Measurements from ENCODE around the gene GAS2L1.

The GAS2L1 gene

GRCh38 chr22:29267462-29267857 lies 39.0 kb upstream of the GAS2L1 start:
- Mint-ChIP-seq H3K4me1 (peaks cover 51% of the 10 kb centered on the region), H3K27me3 (ENCODE audit: low read depth) (no peaks in the 10 kb centered on the region), H3K4me3 (peak overlapping the region; percentile 93 to 97 (median 94)), H3K9me3 (no peaks in the 10 kb centered on the region), H3K27ac (peak overlapping the region; percentile 99 to 100 (median 100)), H3K36me3 (ENCODE audit: low read depth) (peaks cover 40% of the 10 kb centered on the region)
- TF ChIP-seq, protein P1, sequence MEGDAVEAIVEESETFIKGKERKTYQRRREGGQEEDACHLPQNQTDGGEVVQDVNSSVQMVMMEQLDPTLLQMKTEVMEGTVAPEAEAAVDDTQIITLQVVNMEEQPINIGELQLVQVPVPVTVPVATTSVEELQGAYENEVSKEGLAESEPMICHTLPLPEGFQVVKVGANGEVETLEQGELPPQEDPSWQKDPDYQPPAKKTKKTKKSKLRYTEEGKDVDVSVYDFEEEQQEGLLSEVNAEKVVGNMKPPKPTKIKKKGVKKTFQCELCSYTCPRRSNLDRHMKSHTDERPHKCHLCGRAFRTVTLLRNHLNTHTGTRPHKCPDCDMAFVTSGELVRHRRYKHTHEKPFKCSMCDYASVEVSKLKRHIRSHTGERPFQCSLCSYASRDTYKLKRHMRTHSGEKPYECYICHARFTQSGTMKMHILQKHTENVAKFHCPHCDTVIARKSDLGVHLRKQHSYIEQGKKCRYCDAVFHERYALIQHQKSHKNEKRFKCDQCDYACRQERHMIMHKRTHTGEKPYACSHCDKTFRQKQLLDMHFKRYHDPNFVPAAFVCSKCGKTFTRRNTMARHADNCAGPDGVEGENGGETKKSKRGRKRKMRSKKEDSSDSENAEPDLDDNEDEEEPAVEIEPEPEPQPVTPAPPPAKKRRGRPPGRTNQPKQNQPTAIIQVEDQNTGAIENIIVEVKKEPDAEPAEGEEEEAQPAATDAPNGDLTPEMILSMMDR (IDR thresholded peaks at IDR 0.05; ENCODE audit: unreplicated experiment in 3 of 3) = no peak

- H3K9me3 Mint-ChIP-seq = no peaks in the 10 kb centered on the region
- H3K27ac Mint-ChIP-seq = peak within 1 kb of the TSS; percentile 99 to 100 (median 100)
- TF ChIP-seq, protein P1 (IDR thresholded peaks at IDR 0.05; ENCODE audit: unreplicated experiment in 3 of 3) = no peak
- H3K4me3 Mint-ChIP-seq = peak within 1 kb of the TSS; percentile 93 to 97 (median 94)
- H3K27me3 Mint-ChIP-seq (ENCODE audit: low read depth) = no peaks in the 10 kb centered on the region
- peaks cover 55% of the 10 kb centered on the region for H3K4me1 Mint-ChIP-seq
- H3K36me3 Mint-ChIP-seq (ENCODE audit: low read depth) = peaks cover 45% of the 10 kb centered on the region
Measured at GRCh38 chr22:29267858-29268510, 38.5 kb upstream of the GAS2L1 start, which contains the start of the genes EWSR1 and RHBDD3. TSS of gene EWSR1 (plus strand) at chr22:29268268. CDS start at chr22:29268337, 69 bp downstream. TSS of gene RHBDD3 (minus strand) at chr22:29267981. CDS start at chr22:29265626, 2,355 bp downstream.

DNA sequence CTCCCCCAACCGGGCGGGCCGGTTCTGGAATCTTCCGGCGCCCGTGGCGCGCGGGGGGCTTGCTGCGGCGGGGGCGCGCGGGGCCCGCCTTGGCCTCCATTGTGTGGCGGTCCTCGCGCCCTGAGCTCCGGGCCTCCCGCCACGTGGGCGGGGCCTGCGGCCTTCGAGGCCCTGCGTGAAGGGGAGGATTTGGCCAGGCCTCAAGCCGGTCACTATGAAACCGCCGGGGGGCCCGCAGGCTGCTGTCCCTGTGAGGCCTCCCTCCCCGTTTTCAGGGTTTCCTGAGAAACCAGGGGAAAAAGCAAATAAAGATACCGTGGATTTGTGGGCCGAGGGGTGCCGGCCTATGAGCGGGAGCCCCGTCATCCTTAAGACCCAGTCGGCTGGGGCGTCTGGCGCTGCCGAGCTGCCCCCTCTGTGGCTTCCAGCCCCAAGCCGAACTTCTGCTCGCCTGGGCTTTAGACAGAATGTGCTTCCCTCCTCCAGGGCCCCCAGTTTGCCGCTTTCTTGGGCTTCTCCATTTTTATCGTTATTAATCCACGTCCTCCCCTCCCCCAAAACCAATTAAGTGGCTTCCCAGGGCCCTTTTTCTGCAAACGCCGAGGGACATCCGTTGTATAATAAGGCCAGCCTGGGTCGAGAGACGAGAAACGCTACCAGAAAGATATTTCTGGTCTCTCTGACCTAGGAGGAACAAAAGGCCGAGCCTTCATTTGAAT lies 37.8 kb upstream of the GAS2L1 start:
- peaks cover 52% of the 10 kb centered on the region for H3K36me3 Mint-ChIP-seq (ENCODE audit: low read depth)
- peak overlapping the region; percentile 93 to 97 (median 94) for H3K4me3 Mint-ChIP-seq
- H3K27me3 Mint-ChIP-seq (ENCODE audit: low read depth) = no peaks in the 10 kb centered on the region
- H3K27ac Mint-ChIP-seq = peak overlapping the region; percentile 99 to 100 (median 100)
- TF ChIP-seq, protein P1 (IDR thresholded peaks at IDR 0.05; ENCODE audit: unreplicated experiment in 3 of 3) = no peak
- H3K4me1 Mint-ChIP-seq = peaks cover 61% of the 10 kb centered on the region
- H3K9me3 Mint-ChIP-seq = no peaks in the 10 kb centered on the region

DNA sequence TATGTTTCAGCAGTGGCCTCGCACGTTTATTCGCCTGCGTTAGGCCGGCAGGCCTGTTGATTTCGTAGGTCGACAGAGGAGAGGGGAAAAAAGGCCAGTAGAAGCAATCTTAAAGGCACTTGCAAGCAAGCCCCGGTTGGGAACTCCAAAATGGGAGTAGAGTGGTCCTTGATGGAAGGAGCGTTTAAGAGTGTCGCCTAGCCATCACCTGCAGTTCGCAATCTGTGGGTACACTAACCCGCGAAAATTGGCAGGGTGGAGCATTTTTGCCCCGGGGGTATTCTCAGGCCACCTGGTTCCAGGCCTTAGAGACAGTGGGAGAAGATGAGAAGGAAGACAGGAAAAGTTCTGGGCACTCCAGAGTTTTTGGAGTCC lies 37.2 kb upstream of the GAS2L1 start:
- Mint-ChIP-seq H3K36me3 (ENCODE audit: low read depth) (peaks cover 57% of the 10 kb centered on the region), H3K27ac (peak overlapping the region; percentile 98 to 100 (median 99)), H3K9me3 (no peaks in the 10 kb centered on the region), H3K4me3 (peak overlapping the region; percentile 93 to 97 (median 94)), H3K27me3 (ENCODE audit: low read depth) (no peaks in the 10 kb centered on the region), H3K4me1 (peaks cover 62% of the 10 kb centered on the region)
- TF ChIP-seq, protein P1 (IDR thresholded peaks at IDR 0.05; ENCODE audit: unreplicated experiment in 3 of 3) = no peak

DNA sequence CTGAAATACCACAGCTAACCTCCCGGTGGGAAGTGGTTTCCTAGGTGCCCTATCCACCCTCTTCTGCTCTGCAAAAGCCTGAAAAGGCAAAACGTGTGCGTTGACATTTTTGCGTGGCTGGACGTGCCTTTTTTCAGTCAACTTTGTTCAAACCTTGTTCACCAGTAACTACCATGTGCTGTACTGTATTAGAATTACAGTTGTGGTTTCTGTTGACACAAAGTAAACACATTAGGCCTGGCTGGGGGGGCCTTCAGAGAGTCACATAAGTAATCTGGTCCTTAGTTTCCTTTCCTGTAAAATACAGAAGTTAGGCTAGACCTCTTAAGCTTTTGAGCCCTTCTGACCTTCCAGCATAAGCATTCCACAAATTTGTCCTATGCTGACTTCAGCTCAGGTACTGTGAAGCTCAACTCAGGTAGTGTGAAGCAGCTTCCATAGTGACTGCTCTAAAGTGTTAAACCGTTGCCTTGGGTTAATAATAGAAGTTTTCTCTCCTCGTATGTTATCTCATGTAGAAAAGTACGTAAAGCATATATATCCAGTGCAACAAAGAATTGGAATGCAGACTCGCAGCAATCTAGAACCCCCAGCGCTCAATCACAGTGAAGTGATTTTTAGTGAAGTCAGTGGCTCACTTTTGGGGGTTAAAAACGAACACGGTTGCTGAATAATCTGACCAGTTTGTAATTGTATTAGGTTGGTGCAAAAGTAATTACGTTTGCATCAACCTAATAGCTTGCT lies 36.5 kb upstream of the GAS2L1 start:
- Mint-ChIP-seq H3K4me3 (peak overlapping the region; percentile 93 to 97 (median 94)), H3K27ac (peak overlapping the region; percentile 98 to 100 (median 99)), H3K36me3 (ENCODE audit: low read depth) (peaks cover 64% of the 10 kb centered on the region), H3K27me3 (ENCODE audit: low read depth) (no peaks in the 10 kb centered on the region), H3K9me3 (no peaks in the 10 kb centered on the region), H3K4me1 (peaks cover 69% of the 10 kb centered on the region)
- TF ChIP-seq, protein P1 (IDR thresholded peaks at IDR 0.05; ENCODE audit: unreplicated experiment in 3 of 3) = no peak

All from nephron (organoid).